GM12872 (cell line): ENCODE measurements around the gene INPP5K.

Experiments
- TF ChIP-seq, protein P1 (sequence below): IDR thresholded peaks from 3 replicates; pipeline ENCODE4 v1.5.1; 2011; ENCODE audit warnings: low read depth, mild to moderate bottlenecking, low read length, moderate library complexity; ENCODE audit not compliant: insufficient read depth

Gene INPP5K

GRCh38 chr17:1491443-1492248 lies 24.8 kb downstream of the INPP5K start:
- TF ChIP-seq, protein P1, sequence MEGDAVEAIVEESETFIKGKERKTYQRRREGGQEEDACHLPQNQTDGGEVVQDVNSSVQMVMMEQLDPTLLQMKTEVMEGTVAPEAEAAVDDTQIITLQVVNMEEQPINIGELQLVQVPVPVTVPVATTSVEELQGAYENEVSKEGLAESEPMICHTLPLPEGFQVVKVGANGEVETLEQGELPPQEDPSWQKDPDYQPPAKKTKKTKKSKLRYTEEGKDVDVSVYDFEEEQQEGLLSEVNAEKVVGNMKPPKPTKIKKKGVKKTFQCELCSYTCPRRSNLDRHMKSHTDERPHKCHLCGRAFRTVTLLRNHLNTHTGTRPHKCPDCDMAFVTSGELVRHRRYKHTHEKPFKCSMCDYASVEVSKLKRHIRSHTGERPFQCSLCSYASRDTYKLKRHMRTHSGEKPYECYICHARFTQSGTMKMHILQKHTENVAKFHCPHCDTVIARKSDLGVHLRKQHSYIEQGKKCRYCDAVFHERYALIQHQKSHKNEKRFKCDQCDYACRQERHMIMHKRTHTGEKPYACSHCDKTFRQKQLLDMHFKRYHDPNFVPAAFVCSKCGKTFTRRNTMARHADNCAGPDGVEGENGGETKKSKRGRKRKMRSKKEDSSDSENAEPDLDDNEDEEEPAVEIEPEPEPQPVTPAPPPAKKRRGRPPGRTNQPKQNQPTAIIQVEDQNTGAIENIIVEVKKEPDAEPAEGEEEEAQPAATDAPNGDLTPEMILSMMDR, result no peak

- TF ChIP-seq, protein P1, result no peak
Observed at GRCh38 chr17:1490643-1491442, 25.6 kb downstream of the INPP5K start.

GRCh38 chr17:1488826-1489270 lies 27.6 kb downstream of the INPP5K start:
- TF ChIP-seq, protein P1, result no peak

GRCh38 chr17:1487939-1488825 lies 28.2 kb downstream of the INPP5K start:
- TF ChIP-seq, protein P1, result no peak

DNA sequence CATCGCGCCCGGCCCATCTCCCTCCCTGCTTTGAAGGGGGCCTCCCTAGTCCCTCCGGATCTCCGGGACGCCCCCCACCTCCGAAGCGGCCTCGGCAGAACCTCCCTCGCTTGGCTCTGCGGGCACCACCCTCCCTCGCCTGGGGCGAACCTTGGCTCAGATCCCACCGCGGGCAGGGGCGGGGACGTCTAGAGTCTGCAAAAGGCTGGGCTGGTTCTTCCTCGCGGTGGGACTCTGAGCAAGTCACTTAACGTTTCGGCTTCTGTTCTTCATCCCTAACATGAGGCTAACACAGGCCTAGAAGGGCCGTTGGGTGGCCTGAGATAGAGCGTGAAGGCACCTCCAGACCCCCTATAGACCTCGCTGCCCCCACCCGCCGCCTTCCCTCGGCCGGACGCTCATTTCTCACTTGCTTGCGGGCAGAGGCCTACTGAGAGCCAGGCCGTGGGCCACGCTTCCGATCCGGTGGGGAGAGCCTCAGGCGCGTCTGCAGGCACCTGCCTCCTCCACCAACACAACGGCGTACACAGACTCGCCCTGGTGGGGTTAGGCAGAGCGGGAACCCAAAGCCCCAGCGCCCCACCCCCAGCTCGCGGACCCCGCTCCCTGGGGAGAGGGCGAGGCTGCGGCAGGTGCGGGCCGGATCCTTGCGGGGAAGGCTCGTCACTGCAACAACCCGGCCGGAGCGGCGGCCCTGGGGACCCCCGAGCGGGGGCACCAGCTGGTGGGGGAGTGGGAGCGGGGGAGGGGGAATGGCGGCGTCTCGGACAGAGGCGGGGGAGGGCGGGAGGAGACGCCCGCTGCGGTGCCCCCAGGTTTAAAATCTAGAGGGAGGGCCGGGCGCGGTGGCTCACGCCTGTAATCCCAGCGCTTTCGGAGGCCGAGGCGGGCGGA lies 29.4 kb downstream of the INPP5K start:
- TF ChIP-seq, protein P1, result no peak

GRCh38 chr17:1485423-1486376 lies 30.7 kb downstream of the INPP5K start:
- TF ChIP-seq, protein P1, result no peak
